Midbrain (tissue), 1 donor: ENCODE data around the gene AFF1.
"Not testable (repeated sequence)": the region's sequence is repeated elsewhere in the genome, so short reads cannot be mapped to it uniquely, and the experiment has no call there.

Experiments used
- DNase-seq: peaks from one replicate; lab custom pipeline; 2025; lab: John Stamatoyannopoulos, UW

Gene AFF1

DNA sequence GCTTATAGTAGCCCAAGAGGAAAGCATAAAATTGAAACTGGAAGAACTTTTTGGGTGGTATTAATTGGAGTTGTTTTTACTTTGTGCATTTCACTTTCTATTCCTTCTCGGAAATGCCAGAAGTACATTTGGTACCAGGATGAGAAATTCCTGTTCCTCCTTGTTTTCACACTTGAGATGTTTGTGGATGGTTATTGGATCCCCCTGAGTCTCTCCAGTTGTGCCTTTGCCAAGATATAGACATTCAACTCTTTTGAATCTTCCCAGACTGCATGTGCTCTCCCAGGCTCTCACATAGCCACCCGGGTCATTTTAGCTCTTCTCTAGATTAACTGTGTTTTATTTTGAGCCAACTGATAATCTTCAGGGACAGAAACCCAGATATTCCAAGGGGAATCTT lies 120.5 kb downstream of the AFF1 start:
- no peak for DNase-seq

DNA sequence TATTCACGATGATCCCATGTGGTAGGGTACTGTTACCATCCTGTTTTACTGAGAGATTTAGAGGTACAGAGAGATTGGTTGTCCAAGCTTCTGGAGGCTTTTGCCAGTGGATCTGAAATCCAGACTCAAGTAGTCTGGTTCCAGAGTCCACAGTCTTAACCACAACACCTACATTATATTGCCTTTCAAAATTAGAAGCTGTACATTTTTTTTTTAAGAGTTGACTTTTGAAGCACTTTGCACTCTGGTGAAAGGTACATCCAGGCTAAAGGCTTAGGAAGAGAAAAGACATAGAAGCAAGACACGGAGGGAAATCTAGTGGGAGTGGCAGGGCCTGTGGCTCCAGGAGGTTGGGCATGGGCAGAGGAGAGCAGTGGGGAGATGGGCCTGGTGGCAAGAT lies 122.1 kb downstream of the AFF1 start:
- DNase-seq: no peak

DNA sequence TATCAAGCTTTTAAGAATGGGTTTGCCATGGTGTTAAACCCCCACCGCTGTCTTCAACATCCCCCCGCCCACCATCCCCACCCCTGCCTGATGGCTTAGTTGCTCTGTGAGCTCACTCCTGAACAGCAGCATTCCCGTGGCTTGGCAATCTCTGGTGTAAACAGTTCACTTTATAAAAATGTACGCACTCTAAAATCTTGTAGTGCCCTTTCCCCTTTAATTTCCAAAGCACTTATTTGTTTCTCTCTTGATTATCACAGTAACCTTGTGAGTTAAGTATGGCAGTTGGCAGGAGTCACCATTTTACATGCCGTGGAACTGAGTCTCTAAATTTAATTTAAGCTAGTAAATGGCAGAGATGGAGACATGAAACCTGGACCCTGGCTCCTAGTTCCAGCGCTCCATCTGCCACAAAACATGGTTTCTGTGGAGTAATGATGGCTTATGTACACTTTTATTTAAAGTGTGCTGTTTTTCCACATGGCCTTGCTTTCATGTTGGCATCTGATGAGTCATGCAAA lies 123.1 kb downstream of the AFF1 start:
- DNase-seq: no peak

DNA sequence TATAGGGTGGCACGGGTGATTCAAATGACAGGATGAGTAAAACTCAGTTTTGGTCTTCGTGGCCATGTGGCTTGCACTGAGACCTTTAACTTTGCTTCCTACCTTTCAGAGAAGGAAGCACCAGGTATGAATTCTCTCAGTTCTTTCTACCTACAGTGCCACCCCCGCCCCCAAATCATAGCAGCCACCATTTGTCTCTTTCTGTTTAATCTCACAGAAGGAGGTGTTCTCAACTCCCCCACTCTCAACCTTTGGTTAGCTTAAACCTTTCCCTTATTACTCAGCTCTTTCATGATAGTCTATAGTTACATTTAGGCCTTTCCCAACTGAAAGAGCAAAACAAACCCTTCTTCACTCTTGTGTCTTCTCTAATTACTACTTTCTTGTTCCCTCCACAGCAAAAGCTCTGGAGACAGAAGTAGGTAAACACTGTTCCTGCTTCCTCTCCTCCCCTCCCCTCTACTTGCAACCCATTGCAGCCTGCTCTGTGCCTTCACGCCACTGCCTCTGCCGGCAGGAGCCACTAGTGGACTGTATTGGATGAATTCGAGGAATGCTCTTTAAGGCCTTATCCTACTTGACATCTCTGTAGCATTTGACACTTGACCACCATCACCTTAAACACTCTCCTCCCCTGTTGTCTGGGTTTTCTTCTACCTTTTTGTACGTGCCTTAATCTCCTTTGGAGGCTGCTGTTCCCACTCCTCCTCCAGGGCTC lies 123.7 kb downstream of the AFF1 start:
- peak; percentile 66 for DNase-seq

DNA sequence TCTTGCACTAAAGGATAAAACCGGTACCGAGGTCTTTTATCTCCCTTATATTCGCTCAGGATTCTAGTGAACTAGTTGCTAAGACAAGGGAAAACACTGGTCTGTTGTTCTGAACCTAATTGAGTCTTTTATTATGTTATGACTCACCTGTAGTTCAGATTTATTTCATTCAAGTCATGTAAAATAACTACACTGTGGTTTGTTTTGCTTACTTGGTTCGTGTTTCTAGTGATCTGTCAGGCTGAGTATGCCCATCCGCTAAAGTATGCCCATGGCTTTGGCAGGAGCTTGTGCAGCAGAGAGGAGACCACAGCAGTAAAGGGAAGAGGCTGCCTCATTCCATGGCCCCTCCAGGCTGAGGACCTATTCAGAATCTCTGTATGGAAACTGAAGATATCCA lies 126.1 kb downstream of the AFF1 start:
- DNase-seq: no peak

DNA sequence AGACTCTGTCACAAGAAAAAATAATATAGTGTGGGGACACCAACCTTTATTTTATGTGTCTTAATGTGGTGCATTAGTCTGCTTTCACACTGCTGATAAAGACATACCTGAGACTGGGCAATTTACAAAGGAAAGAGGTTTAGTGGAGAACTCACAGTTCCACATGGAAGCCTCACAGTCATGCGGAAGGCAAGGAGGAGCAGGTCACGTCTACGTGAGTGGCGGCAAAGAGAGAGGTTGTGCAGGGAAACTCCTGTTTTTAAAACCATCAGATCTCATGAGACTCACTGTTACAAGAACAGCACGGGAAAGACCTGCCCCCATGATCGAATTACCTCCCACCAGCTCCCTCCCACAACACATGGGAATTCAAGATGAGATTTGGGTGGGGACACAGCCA lies 130.2 kb downstream of the AFF1 start:
- no peak for DNase-seq

DNA sequence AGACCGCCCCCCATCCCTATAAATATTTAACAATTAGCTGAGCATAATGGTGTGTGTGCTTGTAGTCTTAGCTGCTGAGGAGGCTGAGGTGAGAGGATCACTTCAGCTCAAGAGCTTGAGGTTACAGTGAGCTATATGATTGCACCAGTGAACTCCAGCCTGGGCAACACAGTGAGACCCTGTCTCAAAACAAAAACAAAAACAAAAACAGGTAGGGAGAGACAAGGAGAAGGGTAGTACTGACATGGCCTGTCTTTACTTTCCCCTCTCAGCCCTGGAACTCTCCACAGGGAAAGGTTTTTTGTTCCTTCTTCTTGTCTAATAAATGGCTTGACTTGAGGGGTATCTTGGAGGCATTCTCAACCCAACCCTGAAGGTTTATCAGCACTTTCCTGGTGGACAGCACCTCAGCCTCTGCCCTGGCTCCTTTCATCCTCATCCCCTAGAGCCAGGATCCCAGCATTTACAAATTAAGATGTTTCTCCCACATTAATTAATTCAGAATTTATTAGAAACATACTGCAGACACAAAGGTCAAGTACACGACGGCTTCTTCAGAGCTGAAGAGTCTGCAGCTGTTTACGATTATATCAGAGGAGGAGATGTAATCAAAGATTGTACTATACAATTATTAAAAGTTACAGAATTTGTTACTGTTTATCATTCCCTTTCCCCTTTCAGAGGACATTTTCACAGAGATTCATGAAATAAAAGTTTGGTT lies 131.8 kb downstream of the AFF1 start:
- no peak for DNase-seq

DNA sequence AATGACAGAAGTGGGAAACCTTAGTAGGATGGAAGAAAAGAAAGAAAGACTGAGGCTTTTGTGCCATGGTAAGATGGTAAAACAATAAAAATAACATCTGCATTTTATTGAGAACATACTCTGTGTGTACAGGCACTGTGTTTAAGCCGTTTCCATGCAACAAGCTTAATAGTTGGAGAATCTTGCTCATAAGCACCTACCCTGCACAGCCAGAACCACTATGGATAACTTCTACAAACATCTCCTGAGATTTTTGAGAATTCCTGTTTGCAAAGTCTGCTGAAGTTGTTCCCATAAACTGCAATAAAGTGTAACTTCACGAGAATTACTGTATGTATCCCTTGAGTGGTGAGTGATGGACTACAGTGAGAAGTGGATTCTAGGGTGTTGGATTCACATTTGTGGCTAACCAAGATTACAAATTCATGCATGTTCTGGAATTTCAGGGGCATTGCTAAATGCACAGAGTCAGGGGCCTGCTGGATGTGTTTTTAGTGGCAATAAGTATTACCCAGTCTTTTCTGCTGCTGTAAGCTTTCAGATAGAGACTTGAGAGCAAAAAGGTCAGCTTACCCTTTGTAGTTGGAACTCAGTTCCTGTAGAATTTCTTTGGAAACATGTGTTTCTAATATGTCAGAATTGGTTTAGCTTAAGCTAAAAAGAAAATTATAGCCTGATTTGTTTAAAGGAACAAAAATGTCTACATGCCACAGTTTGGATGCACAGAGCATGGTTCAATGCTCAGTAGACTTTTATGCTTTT lies 132.5 kb downstream of the AFF1 start:
- no peak for DNase-seq

DNA sequence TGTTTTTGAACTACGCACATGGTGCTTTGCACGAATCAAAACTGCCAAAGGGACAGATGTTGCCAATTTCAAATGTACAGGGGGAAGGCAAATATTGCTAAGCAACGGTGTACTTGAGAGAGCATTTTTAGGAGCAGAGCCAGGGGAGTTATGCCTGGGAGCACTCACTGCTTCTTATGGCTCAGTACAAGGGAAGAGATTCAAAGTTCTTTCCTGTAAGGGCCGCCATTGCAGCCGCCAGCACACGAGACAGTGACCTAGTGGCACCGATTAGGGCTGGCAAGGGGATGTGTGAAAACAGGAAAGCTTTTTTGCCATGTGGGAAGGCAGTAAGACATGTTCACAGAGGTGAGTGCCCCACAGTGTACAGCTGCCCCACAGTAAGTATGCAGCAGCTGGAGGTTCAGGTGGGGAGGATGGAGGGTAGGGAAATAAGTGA lies 133.8 kb downstream of the AFF1 start:
- no peak for DNase-seq

DNA sequence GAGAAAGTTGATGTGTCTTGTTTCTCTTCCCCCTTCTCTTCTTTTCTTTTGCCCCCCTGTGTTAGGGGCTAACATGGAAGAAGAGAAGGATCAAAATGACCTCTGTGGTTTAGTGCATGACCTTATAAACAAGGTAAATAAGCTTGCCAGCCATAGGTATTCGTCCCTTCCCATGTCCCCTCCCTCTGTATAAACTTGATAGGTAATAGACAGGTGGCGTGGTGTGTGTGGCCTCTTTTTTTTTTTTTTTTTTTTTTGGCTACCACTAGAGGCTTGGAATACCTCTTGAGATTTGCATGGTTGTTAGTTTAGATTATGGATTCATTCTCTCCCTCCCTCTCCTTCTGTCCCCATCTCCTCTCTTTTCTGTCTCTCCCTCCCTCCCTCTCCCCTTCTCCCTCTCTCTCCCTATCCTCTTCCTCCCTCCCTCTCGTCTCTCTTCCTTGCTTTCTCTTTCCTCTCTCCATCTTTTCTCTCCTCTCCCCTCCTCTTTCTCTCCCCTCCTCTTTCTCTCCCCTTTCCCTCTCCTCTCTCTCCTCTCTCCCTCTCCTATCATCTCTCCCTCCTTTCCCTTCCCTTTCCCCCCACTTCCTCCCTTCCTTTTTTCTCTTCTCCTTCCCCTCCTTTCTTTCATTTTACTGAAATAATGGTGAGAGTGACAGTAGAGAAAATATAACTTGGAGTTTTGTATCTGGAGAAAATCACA lies 134.4 kb downstream of the AFF1 start:
- no peak for DNase-seq

DNA sequence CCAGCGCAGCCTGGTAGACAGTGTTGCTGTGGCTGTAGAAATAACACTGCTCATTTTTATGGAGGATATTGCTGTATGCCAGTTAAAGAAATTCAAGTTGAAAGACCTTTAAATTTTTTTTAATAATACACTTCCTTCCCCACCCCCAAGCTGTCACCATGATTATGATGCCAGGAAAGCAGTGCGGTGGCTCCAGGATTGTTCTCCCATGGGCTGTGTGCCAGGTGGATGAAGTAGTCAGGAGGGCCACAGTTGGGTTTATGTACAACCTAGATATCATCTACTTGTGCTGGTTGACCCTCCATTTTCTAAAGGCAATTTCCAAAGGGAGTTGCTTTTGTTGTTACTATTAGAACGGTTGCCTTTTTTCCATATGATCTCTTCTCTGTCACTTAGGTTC lies 136.6 kb downstream of the AFF1 start:
- no peak for DNase-seq

DNA sequence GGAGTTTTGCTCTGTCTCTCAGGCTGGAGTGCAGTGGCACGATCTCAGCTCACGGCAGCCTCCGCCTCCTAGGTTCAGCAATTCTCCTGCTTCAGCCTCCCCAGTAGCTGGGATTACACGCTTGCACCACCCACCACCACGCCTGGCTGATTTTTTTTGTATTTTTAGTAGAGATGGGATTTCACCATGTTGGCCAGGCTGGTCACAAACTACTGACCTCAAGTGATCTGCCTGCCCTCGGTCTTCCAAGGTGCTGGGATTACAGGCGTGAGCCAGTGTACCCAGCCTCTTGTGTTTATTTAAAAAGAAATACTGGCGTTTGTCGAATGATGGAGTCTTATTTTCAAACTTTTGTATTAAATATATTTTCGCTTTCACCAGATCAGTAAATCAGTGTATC lies 137.7 kb downstream of the AFF1 start:
- not testable (repeated sequence) for DNase-seq

DNA sequence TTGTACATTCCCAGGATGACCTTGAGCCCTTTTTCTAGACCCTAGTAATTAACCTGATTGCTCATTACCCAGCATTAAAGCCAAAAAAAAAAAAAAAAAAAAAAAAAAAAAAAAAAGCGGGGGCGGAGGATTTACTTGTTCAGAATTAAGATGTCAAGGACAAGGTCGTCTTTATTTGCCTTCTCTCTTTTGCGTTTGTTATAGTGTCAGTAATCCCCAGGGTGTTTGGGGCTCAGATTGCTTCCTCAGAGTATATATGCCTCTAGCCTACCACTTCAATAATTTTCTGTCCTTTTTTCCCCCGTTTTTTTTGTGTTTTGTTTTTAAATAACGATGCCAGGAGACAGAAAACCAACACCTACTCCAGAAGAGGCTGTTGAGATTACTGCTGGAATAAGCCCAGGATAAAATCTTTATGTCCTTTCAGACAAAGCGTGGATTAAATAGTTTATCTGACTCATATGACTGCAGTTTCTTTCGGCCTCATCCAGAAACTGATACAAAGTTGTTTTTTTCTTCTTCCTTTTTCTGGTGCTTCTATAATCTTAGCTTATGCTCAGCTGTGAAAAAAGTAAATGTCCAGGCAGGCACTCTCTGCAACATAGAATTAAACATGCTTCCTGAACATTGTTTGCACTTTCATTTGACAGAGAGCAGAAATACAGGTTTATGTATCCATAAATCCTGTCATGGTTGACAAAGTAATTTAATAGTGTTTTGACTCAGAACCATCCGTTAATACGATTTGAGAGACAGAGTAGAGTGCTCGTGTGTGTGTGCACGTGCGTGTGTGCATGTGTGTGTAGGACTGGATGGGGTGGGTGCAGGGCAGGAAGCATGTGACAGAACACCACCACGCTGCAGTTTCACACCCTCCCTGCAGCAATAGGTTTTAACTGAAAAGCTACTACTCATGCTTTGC lies 138.6 kb downstream of the AFF1 start:
- peak; percentile 47 for DNase-seq

DNA sequence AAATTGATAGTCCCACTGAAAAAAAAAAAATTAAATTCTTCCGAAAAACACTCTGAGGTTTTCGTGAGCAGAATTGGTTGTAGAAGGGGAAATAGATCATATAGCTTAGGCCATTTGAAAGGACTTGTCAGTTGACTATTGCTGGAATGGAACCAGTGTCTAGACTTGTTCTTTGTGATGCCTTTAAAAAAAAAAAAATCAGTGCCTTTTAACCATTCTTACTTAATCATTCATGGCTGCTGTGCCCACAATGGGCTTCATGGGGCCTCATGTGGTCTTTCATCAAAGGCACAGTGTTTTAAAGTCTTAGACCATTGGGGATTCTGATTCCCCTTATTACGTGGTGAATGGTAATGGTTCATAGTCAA lies 139.3 kb downstream of the AFF1 start:
- no peak for DNase-seq

DNA sequence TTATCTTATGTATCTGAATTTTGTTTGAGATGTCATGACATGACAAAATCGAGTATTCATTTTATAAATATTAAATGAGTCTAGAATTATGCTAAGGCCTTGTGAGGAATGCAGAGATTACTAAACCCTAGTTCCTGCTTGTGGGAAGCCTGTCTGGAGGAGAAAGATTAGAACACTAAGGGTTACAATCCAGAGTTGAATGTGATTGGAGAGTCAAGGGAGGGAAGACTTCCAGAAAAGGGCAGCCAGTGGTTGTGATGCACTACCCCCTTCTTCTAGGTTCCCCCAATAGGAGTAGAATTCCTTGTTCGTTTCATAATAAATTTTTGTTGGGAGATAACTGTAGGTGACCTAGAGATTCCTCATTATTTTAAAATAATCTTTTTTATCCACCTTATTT lies 141.1 kb downstream of the AFF1 start:
- DNase-seq: no peak

DNA sequence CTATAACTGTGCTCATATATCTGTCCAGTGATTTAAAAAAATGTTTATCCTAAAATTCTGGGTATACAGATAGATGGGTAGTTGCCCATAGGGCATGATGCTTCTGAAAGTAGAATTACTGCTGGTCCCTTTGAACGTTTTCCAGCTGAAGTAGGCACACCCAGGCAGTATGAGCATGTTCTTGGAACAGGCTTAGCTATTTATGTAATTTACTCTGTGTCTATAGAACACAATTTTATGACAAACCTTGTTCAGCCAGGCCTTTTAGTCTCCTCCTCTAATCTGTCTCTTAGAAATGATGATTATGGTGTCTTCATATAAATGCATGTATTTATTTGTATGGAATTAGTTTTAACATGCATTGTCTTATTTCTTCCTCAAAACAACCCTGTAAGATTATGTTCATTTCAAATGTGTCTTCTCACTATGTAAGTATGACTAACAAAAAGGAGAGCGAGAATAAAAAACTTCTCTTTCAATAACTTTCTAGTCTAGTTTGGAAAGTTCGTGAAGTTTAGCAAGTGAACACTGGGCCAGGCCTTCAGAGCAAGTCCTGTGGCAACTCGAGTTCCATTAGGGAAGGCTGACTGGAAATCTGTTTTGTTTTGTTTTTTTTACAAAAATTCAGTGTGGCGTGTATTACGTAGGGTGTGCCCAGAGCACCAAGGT lies 142.0 kb downstream of the AFF1 start:
- peak; percentile 35 for DNase-seq

DNA sequence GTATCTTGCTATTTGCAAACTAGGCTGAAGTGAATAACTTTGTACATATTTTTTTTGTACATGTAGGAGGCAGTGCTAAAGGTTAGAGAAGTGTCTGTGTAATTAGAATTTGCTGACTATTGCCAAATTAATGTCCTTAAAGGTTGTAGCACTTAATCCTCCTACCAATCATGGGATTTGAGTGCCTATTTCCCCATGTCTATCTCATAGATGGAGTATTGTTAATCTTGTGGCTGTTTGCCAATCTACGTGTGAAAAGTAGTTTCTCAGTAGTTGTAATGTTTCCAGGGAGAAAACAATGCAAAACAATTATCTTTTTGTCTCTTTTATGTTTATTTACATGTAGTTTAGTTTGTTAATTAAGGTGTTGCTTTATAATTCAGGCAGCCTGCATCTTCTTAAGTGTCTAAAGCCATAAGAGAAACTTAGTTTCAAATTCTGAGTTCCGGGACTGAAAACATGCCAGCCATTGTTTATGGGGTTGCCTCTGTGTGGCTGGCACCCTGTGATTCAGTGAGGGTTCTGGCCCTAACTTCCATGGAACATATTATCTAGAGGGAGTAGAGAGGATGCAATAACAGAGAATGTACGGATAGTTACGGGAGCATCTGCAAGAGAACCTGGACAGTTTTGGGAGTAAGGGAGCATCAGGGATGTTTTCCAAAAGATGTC lies 143.2 kb downstream of the AFF1 start:
- peak; percentile 72 for DNase-seq

DNA sequence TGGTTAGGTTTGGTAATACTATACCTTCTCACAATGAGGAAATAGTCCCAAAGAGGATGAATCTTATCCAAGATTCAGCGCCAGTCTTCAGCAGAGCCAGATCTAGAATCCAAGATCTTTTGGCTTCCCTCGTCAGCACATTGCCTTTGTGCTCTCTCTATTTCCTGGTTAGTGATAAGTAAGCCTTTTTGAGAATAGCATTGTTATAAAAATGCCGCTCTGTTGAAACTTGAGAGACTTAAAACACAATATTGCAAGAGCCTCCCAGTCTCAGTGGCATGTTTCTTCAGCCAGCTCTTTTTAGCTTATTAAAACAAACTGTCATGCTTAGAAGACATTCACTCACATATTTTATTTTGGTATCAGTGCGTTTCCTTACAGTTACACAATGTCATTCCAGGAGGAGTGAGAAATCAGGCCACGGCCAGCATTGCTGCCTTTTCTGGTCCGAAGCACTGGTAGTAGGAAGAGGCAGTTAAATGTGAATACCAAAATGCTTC lies 144.2 kb downstream of the AFF1 start:
- DNase-seq: peak; percentile 74

DNA sequence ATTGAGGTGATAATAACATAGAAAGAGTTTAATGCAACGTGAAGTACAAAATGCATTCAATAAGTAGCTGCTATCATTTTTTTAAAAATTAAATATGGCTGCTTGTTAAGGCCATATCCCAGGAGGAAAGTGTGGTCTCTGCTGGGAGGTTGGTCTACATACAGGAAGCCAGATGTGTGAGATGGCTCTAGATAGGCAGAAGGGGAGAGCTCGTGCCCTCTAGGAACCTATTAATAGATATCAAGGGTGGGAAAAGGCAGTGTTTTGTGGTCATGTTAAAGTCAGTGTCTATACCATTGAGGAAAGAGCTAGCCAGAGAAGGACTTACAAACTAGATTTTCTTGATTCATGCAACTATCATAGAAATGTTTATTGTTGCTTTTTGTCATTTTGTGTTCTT lies 145.2 kb downstream of the AFF1 start:
- DNase-seq: no peak

DNA sequence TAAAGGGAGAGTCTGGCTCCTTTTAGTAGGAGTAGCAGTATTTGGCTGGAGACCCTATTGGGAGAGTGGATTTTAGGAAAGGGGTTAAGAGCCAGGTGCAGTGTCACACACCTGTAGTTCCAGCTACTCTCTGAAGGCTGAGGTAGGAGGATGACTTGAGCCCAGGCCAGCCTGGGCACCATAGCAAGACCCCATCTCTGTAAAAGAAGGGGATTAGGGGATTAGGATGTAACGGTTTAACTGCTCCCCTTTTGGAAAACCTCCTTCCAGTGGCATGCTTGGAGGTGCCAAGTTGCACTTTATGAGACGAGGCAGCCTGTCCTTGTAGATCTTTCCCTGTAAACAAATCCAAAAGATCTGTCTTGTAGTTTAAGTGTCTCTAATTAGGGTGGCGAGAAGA lies 145.7 kb downstream of the AFF1 start:
- no peak for DNase-seq
